Measurements from ENCODE around the gene ZNF74. TPM values are rescaled to one million over a fixed set of nuclear protein-coding genes. Genes with fewer than 3 reads are reported as not detected.
A peak's percentile ranks its signal among the peaks of the same experiment; 100 is the strongest.

Gene ZNF74
- total RNA-seq, 1 donor from 2014 or later = 20.4 TPM

DNA sequence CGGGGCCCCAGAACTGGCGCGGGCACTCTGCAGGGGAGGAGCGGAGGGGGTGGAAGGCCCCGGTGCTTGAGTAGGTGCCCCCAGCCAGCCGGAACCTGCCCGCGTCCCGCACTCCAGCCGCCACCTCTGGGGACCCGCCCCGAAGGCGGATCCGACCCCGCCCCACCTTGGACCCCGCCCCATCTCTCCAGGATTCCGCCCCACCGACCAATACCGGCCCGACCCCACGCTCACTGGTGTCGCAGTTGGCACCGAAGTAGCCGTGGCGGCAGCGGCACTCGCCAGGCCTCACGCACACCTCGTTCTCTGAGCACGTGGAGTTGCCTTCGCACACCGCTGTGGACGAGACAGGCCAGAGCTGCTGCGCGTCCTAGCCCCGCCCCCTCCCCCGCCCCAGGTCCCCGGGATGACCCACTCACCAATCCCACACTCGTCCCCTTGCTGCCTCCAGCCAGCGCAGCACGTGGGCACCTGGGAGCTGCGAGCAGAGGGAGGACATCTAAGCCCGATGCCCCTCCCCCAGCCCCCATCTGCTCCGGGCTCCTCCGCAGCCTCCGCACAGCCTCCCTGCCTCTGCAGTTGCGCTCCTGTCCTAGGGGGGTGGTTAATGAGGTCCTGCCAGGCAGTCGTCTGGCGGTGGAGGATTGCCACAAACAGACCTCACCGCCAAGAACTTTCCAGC lies 37.7 kb downstream of the ZNF74 start:
- no peak for DNase-seq (ENCODE audit: extremely low spot score, unreplicated experiment)
- peaks cover 28% of the 10 kb centered on the region for H3K4me1 Mint-ChIP-seq (ENCODE audit: unreplicated experiment)
- no peaks in the 10 kb centered on the region for H3K27me3 Mint-ChIP-seq (ENCODE audit: unreplicated experiment)
- no peak overlapping the region for H3K4me3 Mint-ChIP-seq (ENCODE audit: unreplicated experiment)
- TF ChIP-seq CTCF (IDR thresholded peaks at IDR 0.05) = no peak
- H3K9me3 Mint-ChIP-seq (ENCODE audit: unreplicated experiment) = no peaks in the 10 kb centered on the region
- peaks cover 22% of the 10 kb centered on the region for H3K36me3 Mint-ChIP-seq (ENCODE audit: unreplicated experiment)
- H3K27ac Mint-ChIP-seq (ENCODE audit: unreplicated experiment) = no peak overlapping the region

DNA sequence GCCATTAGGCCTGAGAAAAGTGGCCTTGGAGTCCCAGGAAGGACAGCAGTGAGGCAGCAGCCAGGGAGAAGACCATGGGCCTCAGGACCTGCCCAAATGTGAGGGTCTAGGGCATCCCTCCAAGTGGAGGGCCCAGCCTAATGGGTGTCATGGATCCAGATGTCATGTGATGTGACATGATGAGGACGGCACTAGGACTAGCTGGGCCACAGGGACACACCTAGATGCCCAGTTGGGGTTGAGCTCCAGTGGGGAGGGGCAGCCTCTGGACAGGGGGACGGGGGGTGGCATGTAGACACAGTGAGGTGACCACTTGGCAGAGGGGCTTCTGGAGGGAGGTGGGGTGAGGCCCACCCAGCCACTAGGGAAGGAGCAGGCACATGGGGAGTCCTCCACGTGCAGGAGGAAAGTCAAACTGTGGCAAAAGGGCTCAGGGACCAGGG lies 38.3 kb downstream of the ZNF74 start:
- Mint-ChIP-seq H3K27me3 (ENCODE audit: unreplicated experiment) (no peaks in the 10 kb centered on the region), H3K36me3 (ENCODE audit: unreplicated experiment) (peaks cover 17% of the 10 kb centered on the region), H3K27ac (ENCODE audit: unreplicated experiment) (no peak overlapping the region), H3K4me3 (ENCODE audit: unreplicated experiment) (no peak overlapping the region), H3K9me3 (ENCODE audit: unreplicated experiment) (no peaks in the 10 kb centered on the region), H3K4me1 (ENCODE audit: unreplicated experiment) (peaks cover 28% of the 10 kb centered on the region)
- TF ChIP-seq CTCF (IDR thresholded peaks at IDR 0.05) = no peak
- no peak for DNase-seq (ENCODE audit: extremely low spot score, unreplicated experiment)

GRCh38 chr22:20433191-20433590 lies 39.2 kb downstream of the ZNF74 start:
- Mint-ChIP-seq H3K27ac (ENCODE audit: unreplicated experiment) (no peak overlapping the region), H3K27me3 (ENCODE audit: unreplicated experiment) (no peaks in the 10 kb centered on the region)

GRCh38 chr22:20433686-20434241 lies 39.8 kb downstream of the ZNF74 start:
- Mint-ChIP-seq H3K27ac (ENCODE audit: unreplicated experiment) (no peak overlapping the region), H3K4me1 (ENCODE audit: unreplicated experiment) (peaks cover 33% of the 10 kb centered on the region), H3K4me3 (ENCODE audit: unreplicated experiment) (peak overlapping the region; percentile 16), H3K9me3 (ENCODE audit: unreplicated experiment) (no peaks in the 10 kb centered on the region), H3K36me3 (ENCODE audit: unreplicated experiment) (peaks cover 9% of the 10 kb centered on the region), H3K27me3 (ENCODE audit: unreplicated experiment) (no peaks in the 10 kb centered on the region)
- no peak for TF ChIP-seq CTCF (IDR thresholded peaks at IDR 0.05)
- no peak for DNase-seq (ENCODE audit: extremely low spot score, unreplicated experiment)

More at GRCh38 chr22:20433191-20433590, 39.2 kb downstream of the ZNF74 start:
- DNase-seq (ENCODE audit: extremely low spot score, unreplicated experiment) = no peak
- H3K4me3 Mint-ChIP-seq (ENCODE audit: unreplicated experiment) = no peak overlapping the region
- H3K9me3 Mint-ChIP-seq (ENCODE audit: unreplicated experiment) = no peaks in the 10 kb centered on the region
- peaks cover 12% of the 10 kb centered on the region for H3K36me3 Mint-ChIP-seq (ENCODE audit: unreplicated experiment)
- H3K4me1 Mint-ChIP-seq (ENCODE audit: unreplicated experiment) = peaks cover 27% of the 10 kb centered on the region
- no peak for TF ChIP-seq CTCF (IDR thresholded peaks at IDR 0.05)

GRCh38 chr22:20434264-20434751 lies 40.4 kb downstream of the ZNF74 start:
- peaks cover 6% of the 10 kb centered on the region for H3K36me3 Mint-ChIP-seq (ENCODE audit: unreplicated experiment)
- peaks cover 38% of the 10 kb centered on the region for H3K4me1 Mint-ChIP-seq (ENCODE audit: unreplicated experiment)
- DNase-seq (ENCODE audit: extremely low spot score, unreplicated experiment) = no peak
- peak overlapping the region; percentile 16 for H3K4me3 Mint-ChIP-seq (ENCODE audit: unreplicated experiment)
- no peak for TF ChIP-seq CTCF (IDR thresholded peaks at IDR 0.05)
- H3K9me3 Mint-ChIP-seq (ENCODE audit: unreplicated experiment) = no peaks in the 10 kb centered on the region
- peak overlapping the region; percentile 69 for H3K27ac Mint-ChIP-seq (ENCODE audit: unreplicated experiment)
- H3K27me3 Mint-ChIP-seq (ENCODE audit: unreplicated experiment) = no peaks in the 10 kb centered on the region
